Testis (tissue), 2 donors: ENCODE measurements around the gene PARP1.

ENCODE experiments used
- CTCF ChIP-seq, 3 experiments: fragments of 450-650 bp in 2 of 3; fragments of 200-600 bp in 1 of 3; sonication (generic) in 1 of 3; IDR thresholded peaks; one replicate each; pipeline ENCODE4 v1.5.1; 2016 to 2019; ENCODE audit warnings: antibody characterized with exemption in 3 of 3, mild to moderate bottlenecking in 2 of 3, moderate library complexity in 1 of 3
- POLR2A ChIP-seq: fragments of 450-650 bp; IDR thresholded peaks from one replicate; pipeline ENCODE4 v1.6.1; 2017; ENCODE audit warnings: antibody characterized with exemption, mild to moderate bottlenecking, moderate library complexity

- TF ChIP-seq POLR2A, result no peak
- no peak for TF ChIP-seq CTCF (IDR thresholded peaks at IDR 0.05)
Observed at GRCh38 chr1:226457307-226457712, 49.4 kb upstream of the PARP1 start.
